Measurements from ENCODE around the gene GBGT1.
"Not testable (repeated sequence)": the region's sequence is repeated elsewhere in the genome, so short reads cannot be mapped to it uniquely, and the experiment has no call there.

GRCh38 chr9:133208171-133208879 is 44.6 kb upstream of the GBGT1 start:
- not testable (repeated sequence) for TF ChIP-seq CTCF (IDR thresholded peaks at IDR 0.05; ENCODE audit: low read depth, low read length); EZH2phosphoT487 (IDR thresholded peaks at IDR 0.05; ENCODE audit: low read depth)
